HG03060 (cell line): Measurements from ENCODE around the gene TRAF6.
A peak's percentile ranks its signal among the peaks of the same experiment; 100 is the strongest.

Experiments
- ATAC-seq: cut with Tn5 transposase; IDR thresholded peaks from one replicate; pipeline ENCODE4 v1.9.1; 2021; ENCODE audit warnings: low read depth, moderate number of reproducible peaks; ENCODE audit not compliant: unreplicated experiment

TRAF6 gene

GRCh38 chr11:36460220-36460619 is 49.9 kb downstream of the TRAF6 start:
- no peak for ATAC-seq

- ATAC-seq: no peak
Measured at GRCh38 chr11:36459046-36459445, 51.0 kb downstream of the TRAF6 start.

GRCh38 chr11:36458129-36458915 is 51.8 kb downstream of the TRAF6 start:
- no peak for ATAC-seq

- no peak for ATAC-seq
Measured at GRCh38 chr11:36456156-36456555, 53.9 kb downstream of the TRAF6 start.

- no peak for ATAC-seq
Measured at GRCh38 chr11:36455658-36456111, 54.4 kb downstream of the TRAF6 start.

GRCh38 chr11:36454941-36455631 is 55.0 kb downstream of the TRAF6 start:
- ATAC-seq: no peak

GRCh38 chr11:36454551-36454940 is 55.5 kb downstream of the TRAF6 start:
- no peak for ATAC-seq

- no peak for ATAC-seq
Measured at GRCh38 chr11:36453678-36454077, 56.4 kb downstream of the TRAF6 start.

GRCh38 chr11:36452961-36453360 is 57.1 kb downstream of the TRAF6 start:
- ATAC-seq: no peak

GRCh38 chr11:36452236-36452940 is 57.7 kb downstream of the TRAF6 start:
- no peak for ATAC-seq

GRCh38 chr11:36451681-36452080 is 58.4 kb downstream of the TRAF6 start:
- ATAC-seq: no peak

GRCh38 chr11:36451045-36451444 is 59.0 kb downstream of the TRAF6 start:
- no peak for ATAC-seq

GRCh38 chr11:36450110-36450572 is 59.9 kb downstream of the TRAF6 start:
- ATAC-seq: peak; percentile 44

- ATAC-seq: no peak
Measured at GRCh38 chr11:36449561-36450096, 60.4 kb downstream of the TRAF6 start.

GRCh38 chr11:36447947-36448346 is 62.1 kb downstream of the TRAF6 start:
- ATAC-seq: no peak

- no peak for ATAC-seq
Measured at GRCh38 chr11:36447514-36447913, 62.6 kb downstream of the TRAF6 start.

GRCh38 chr11:36446135-36446534 is 63.9 kb downstream of the TRAF6 start:
- no peak for ATAC-seq

GRCh38 chr11:36443661-36444060 is 66.4 kb downstream of the TRAF6 start:
- no peak for ATAC-seq

GRCh38 chr11:36441610-36442208 is 68.4 kb downstream of the TRAF6 start:
- ATAC-seq: peak; percentile 85

GRCh38 chr11:36438126-36438525 is 71.9 kb downstream of the TRAF6 start:
- ATAC-seq: no peak

- ATAC-seq: no peak
Measured at GRCh38 chr11:36437413-36437812, 72.7 kb downstream of the TRAF6 start.
